Inflammatory macrophage treated with lipopolysaccharide for 4 hours (primary cell): ENCODE results near the gene EDN2.

Experiments
- DNase-seq: peaks from one replicate; pipeline ENCODE4 v3.0.0-alpha.2; 2020

EDN2 gene

GRCh38 chr1:41484402-41485241, at the start of gene EDN2:
EDN2 (minus strand) TSS chr1:41484683; CDS start chr1:41484601, 82 bp downstream.
- no peak for DNase-seq

GRCh38 chr1:41533731-41534080, 49.2 kb upstream of the EDN2 start:
- DNase-seq, result no peak

- no peak for DNase-seq
Measured at GRCh38 chr1:41533016-41533730, 48.7 kb upstream of the EDN2 start.

- no peak for DNase-seq
Measured at GRCh38 chr1:41532206-41532975, 47.9 kb upstream of the EDN2 start.

- no peak for DNase-seq
Measured at GRCh38 chr1:41530411-41530810, 45.9 kb upstream of the EDN2 start.

- no peak for DNase-seq
Measured at GRCh38 chr1:41529621-41530395, 45.3 kb upstream of the EDN2 start.

- no peak for DNase-seq
Measured at GRCh38 chr1:41528726-41529605, 44.5 kb upstream of the EDN2 start.

GRCh38 chr1:41528106-41528505, 43.6 kb upstream of the EDN2 start:
- DNase-seq, result no peak

- DNase-seq, result no peak
Measured at GRCh38 chr1:41526956-41527561, 42.6 kb upstream of the EDN2 start.

GRCh38 chr1:41525891-41526587, 41.6 kb upstream of the EDN2 start:
- DNase-seq, result no peak

GRCh38 chr1:41524676-41525675, 40.5 kb upstream of the EDN2 start:
- DNase-seq, result no peak

- DNase-seq, result no peak
Measured at GRCh38 chr1:41523949-41524675, 39.6 kb upstream of the EDN2 start.

GRCh38 chr1:41523071-41523470, 38.6 kb upstream of the EDN2 start:
- no peak for DNase-seq

GRCh38 chr1:41521766-41522165, 37.3 kb upstream of the EDN2 start:
- no peak for DNase-seq

GRCh38 chr1:41520951-41521752, 36.7 kb upstream of the EDN2 start:
- DNase-seq, result no peak

- DNase-seq, result no peak
Measured at GRCh38 chr1:41519667-41520066, 35.2 kb upstream of the EDN2 start.

GRCh38 chr1:41518471-41518870, 34.0 kb upstream of the EDN2 start:
- no peak for DNase-seq

GRCh38 chr1:41517062-41517438, 32.6 kb upstream of the EDN2 start:
- no peak for DNase-seq
